ENCODE results near the gene OOSP1.
A peak's percentile ranks its signal among the peaks of the same experiment; 100 is the strongest.
"Not testable (repeated sequence)": the region's sequence is repeated elsewhere in the genome, so short reads cannot be mapped to it uniquely, and the experiment has no call there.

The OOSP1 gene

GRCh38 chr11:59938132-59938531 is at the start of gene OOSP1:
Gene OOSP1 (plus strand): TSS chr11:59938432. CDS start chr11:59938455, 23 bp downstream.
- no peak for DNase-seq (ENCODE audit: low read depth in 2 of 2)

- DNase-seq (ENCODE audit: low read depth in 2 of 2) = no peak
Measured at GRCh38 chr11:59891781-59892181, 46.5 kb upstream of the OOSP1 start.

- no peak for DNase-seq (ENCODE audit: low read depth in 2 of 2)
Measured at GRCh38 chr11:59894616-59895015, 43.6 kb upstream of the OOSP1 start.

GRCh38 chr11:59898046-59898445 is 40.2 kb upstream of the OOSP1 start:
- DNase-seq (ENCODE audit: low read depth in 2 of 2) = no peak

GRCh38 chr11:59898650-59899049 is 39.6 kb upstream of the OOSP1 start:
- DNase-seq (ENCODE audit: low read depth in 2 of 2) = no peak

- DNase-seq (ENCODE audit: low read depth in 2 of 2) = no peak
Measured at GRCh38 chr11:59899532-59899931, 38.7 kb upstream of the OOSP1 start.

- no peak for DNase-seq (ENCODE audit: low read depth in 2 of 2)
Measured at GRCh38 chr11:59900366-59901126, 37.7 kb upstream of the OOSP1 start.

GRCh38 chr11:59901306-59901705 is 36.9 kb upstream of the OOSP1 start:
- no peak for DNase-seq (ENCODE audit: low read depth in 2 of 2)

- not testable (repeated sequence) for DNase-seq (ENCODE audit: low read depth in 2 of 2)
Measured at GRCh38 chr11:59903569-59903968, 34.7 kb upstream of the OOSP1 start.

GRCh38 chr11:59918480-59918879 is 19.8 kb upstream of the OOSP1 start:
- DNase-seq (ENCODE audit: low read depth in 2 of 2) = no peak

GRCh38 chr11:59918987-59919589 is 19.1 kb upstream of the OOSP1 start:
- DNase-seq (ENCODE audit: low read depth in 2 of 2) = peak in 1 of 2 donors; percentile 1

- DNase-seq (ENCODE audit: low read depth in 2 of 2) = no peak
Measured at GRCh38 chr11:59923813-59924212, 14.4 kb upstream of the OOSP1 start.

- no peak for DNase-seq (ENCODE audit: low read depth in 2 of 2)
Measured at GRCh38 chr11:59931688-59932087, 6.5 kb upstream of the OOSP1 start.

GRCh38 chr11:59938718-59939117 is 486 bp downstream of the OOSP1 start:
- no peak for DNase-seq (ENCODE audit: low read depth in 2 of 2)

- no peak for DNase-seq (ENCODE audit: low read depth in 2 of 2)
Measured at GRCh38 chr11:59939482-59939881, 1.2 kb downstream of the OOSP1 start.

GRCh38 chr11:59941091-59941490 is 2.9 kb downstream of the OOSP1 start:
- DNase-seq (ENCODE audit: low read depth in 2 of 2) = no peak

- DNase-seq (ENCODE audit: low read depth in 2 of 2) = no peak
Measured at GRCh38 chr11:59943997-59944714, 5.9 kb downstream of the OOSP1 start.

- no peak for DNase-seq (ENCODE audit: low read depth in 2 of 2)
Measured at GRCh38 chr11:59944720-59945119, 6.5 kb downstream of the OOSP1 start.

GRCh38 chr11:59953463-59954218 is 15.4 kb downstream of the OOSP1 start:
- no peak for DNase-seq (ENCODE audit: low read depth in 2 of 2)

- no peak for DNase-seq (ENCODE audit: low read depth in 2 of 2)
Measured at GRCh38 chr11:59954219-59954847, 16.1 kb downstream of the OOSP1 start.

- no peak for DNase-seq (ENCODE audit: low read depth in 2 of 2)
Measured at GRCh38 chr11:59957094-59957493, 18.9 kb downstream of the OOSP1 start.
